PC-3 (cell line): Measurements from ENCODE around the gene B4GALNT4. TPM values are rescaled to one million over a fixed set of nuclear protein-coding genes. Genes with fewer than 3 reads are reported as not detected.
"Not testable (repeated sequence)": the region's sequence is repeated elsewhere in the genome, so short reads cannot be mapped to it uniquely, and the experiment has no call there.

ENCODE experiments used
- ATAC-seq: fragments of 200-7000 bp; cut with Tn5 transposase; 2 replicates; pipeline ENCODE4 v1.9.1; 2020; ENCODE audit warnings: mild to moderate bottlenecking, moderate library complexity
- BruUV-seq: library from RNA; stranded (reverse); fragments of 400-500 nt; replicated peaks from 2 replicates; lab custom pipeline; 2021; lab: Mats Ljungman, UMichigan
- CTCF ChIA-PET: fragments of 300-600 bp; sonication (Branson Sonifier 250); formaldehyde crosslinking; loops from one replicate; lab custom pipeline; 2022; ENCODE audit warnings: antibody characterized with exemption; lab: Charles Lee
- POLR2A ChIA-PET: fragments of 300-600 bp; sonication (Branson Sonifier 250); formaldehyde crosslinking; loops from one replicate; lab custom pipeline; 2022; ENCODE audit warnings: antibody characterized with exemption; ENCODE audit not compliant: unreplicated experiment; lab: Charles Lee
- DNase-seq: peaks from one replicate; pipeline ENCODE4 v3.0.0-alpha.2; 2015
- H2AFZ ChIP-seq: fragments of 300-600 bp; sonication (generic); 2 replicates; pipeline ENCODE4 v1.6.0; 2016; ENCODE audit warnings: antibody characterized with exemption, low read length
- H3F3A ChIP-seq: fragments of 300-600 bp; sonication (generic); one replicate; pipeline ENCODE4 v1.6.0; 2017; ENCODE audit warnings: antibody characterized with exemption, low read length, control low read depth, mild to moderate bottlenecking; ENCODE audit not compliant: unreplicated experiment
- H3K27ac ChIP-seq: fragments of 300-600 bp; sonication (generic); 2 replicates; pipeline ENCODE4 v1.5.1; 2016; ENCODE audit warnings: mild to moderate bottlenecking, low read length
- H3K27me3 ChIP-seq: fragments of 300-600 bp; sonication (generic); 2 replicates; pipeline ENCODE4 v1.6.1; 2016; ENCODE audit warnings: low read length, mixed read lengths
- H3K36me3 ChIP-seq: fragments of 300-600 bp; sonication (generic); 2 replicates; pipeline ENCODE4 v1.6.1; 2016; ENCODE audit warnings: low read depth, mixed run types, low read length, mixed read lengths
- H3K4me1 ChIP-seq: fragments of 300-600 bp; sonication (generic); 2 replicates; pipeline ENCODE4 v1.5.1; 2016; ENCODE audit warnings: low read length; ENCODE audit not compliant: insufficient read depth
- H3K4me2 ChIP-seq: fragments of 300-600 bp; sonication (generic); 2 replicates; pipeline ENCODE4 v1.6.0; 2016; ENCODE audit warnings: low read length
- H3K4me3 ChIP-seq: fragments of 300-600 bp; sonication (generic); 2 replicates; pipeline ENCODE4 v1.5.1; 2016; ENCODE audit warnings: mild to moderate bottlenecking, low read length, mixed read lengths
- H3K79me2 ChIP-seq: fragments of 300-600 bp; sonication (generic); 2 replicates; pipeline ENCODE4 v1.6.1; 2017; ENCODE audit warnings: low read length, mixed read lengths
- H3K9ac ChIP-seq: fragments of 300-600 bp; sonication (generic); 2 replicates; pipeline ENCODE4 v1.6.0; 2016; ENCODE audit warnings: mild to moderate bottlenecking, low read length
- H3K9me2 ChIP-seq: fragments of 300-600 bp; sonication (generic); replicated peaks from 2 replicates; pipeline ENCODE4 v1.6.1; 2016; ENCODE audit warnings: mixed run types, low read length, mixed read lengths
- H3K9me3 ChIP-seq: fragments of 300-600 bp; sonication (generic); 2 replicates; pipeline ENCODE4 v1.6.1; 2016; ENCODE audit warnings: low read length, mixed read lengths
- H4K20me1 ChIP-seq: fragments of 300-600 bp; sonication (generic); 2 replicates; pipeline ENCODE4 v1.6.1; 2016; ENCODE audit warnings: low read length, mixed read lengths
- EZH2 ChIP-seq: fragments of 300-600 bp; sonication (generic); IDR thresholded peaks from one replicate; pipeline ENCODE4 v1.6.1; 2017; ENCODE audit warnings: antibody characterized with exemption, mild to moderate bottlenecking, low read length; ENCODE audit not compliant: unreplicated experiment
- EZH2phosphoT487 ChIP-seq: fragments of 300-600 bp; sonication (generic); IDR thresholded peaks from 2 replicates; pipeline ENCODE4 v1.6.1; 2018; ENCODE audit warnings: mild to moderate bottlenecking, antibody characterized with exemption, low read length, borderline replicate concordance
- intact Hi-C: fragments of 100-400 bp; cut with micrococcal nuclease; formaldehyde crosslinking; loops from 2 replicates; pipeline ENCODE4 v1.9.0; 2023
- total RNA-seq: library from RNA; depleted of rRNA; stranded (reverse); fragments of >200 nt; gene quantifications from 2 replicates; pipeline ENCODE4 v1.2.3, GENCODE V29; 2014
- TF ChIP-seq, protein P1 (sequence below): fragments of 300-600 bp; sonication (generic); conservative IDR thresholded peaks from 2 replicates; pipeline ENCODE4 v1.5.1; 2017; ENCODE audit warnings: antibody characterized with exemption, low read depth, mild to moderate bottlenecking, low read length

B4GALNT4 gene
- total RNA-seq, 1 experiment from 2014 or later, result 52.9 TPM

DNA sequence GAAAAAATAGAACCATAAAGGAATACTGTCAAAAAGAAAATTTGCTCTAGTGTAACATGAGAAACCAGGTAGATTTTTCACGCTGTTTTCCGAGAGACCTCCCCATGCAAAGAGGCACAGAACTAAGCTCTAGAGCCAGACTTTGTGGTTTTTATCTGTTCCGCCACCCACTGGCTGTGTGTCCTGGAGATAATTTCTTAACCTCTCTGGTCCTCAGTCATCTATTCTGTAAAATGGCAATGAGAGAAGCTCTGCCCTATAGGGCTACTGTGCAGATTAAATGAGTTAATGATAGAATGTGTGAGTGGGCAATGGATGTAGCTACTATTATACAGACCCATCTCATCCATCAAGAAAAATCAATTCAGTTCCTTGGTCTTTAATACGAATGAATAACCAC, 54.9 kb downstream of the B4GALNT4 start:
- ATAC-seq, result no peak
- no peaks in the 10 kb centered on the region for H3K36me3 ChIP-seq
- H3K79me2 ChIP-seq, result no peaks in the 10 kb centered on the region
- POLR2A ChIA-PET, result no interaction called here
- no peaks in the 10 kb centered on the region for H3K9me2 ChIP-seq
- H3K4me3 ChIP-seq, result no peak overlapping the region
- no peak for DNase-seq
- no peak overlapping the region for H3K9ac ChIP-seq
- CTCF ChIA-PET, result no interaction called here
- intact Hi-C loops, result no loop called here
- TF ChIP-seq, protein P1, sequence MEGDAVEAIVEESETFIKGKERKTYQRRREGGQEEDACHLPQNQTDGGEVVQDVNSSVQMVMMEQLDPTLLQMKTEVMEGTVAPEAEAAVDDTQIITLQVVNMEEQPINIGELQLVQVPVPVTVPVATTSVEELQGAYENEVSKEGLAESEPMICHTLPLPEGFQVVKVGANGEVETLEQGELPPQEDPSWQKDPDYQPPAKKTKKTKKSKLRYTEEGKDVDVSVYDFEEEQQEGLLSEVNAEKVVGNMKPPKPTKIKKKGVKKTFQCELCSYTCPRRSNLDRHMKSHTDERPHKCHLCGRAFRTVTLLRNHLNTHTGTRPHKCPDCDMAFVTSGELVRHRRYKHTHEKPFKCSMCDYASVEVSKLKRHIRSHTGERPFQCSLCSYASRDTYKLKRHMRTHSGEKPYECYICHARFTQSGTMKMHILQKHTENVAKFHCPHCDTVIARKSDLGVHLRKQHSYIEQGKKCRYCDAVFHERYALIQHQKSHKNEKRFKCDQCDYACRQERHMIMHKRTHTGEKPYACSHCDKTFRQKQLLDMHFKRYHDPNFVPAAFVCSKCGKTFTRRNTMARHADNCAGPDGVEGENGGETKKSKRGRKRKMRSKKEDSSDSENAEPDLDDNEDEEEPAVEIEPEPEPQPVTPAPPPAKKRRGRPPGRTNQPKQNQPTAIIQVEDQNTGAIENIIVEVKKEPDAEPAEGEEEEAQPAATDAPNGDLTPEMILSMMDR, result no peak
- TF ChIP-seq EZH2, result no peak
- TF ChIP-seq EZH2phosphoT487, result no peak
- H4K20me1 ChIP-seq, result no peaks in the 10 kb centered on the region
- H3F3A ChIP-seq, result no peaks in the 10 kb centered on the region
- H2AFZ ChIP-seq, result no peak overlapping the region
- no peaks in the 10 kb centered on the region for H3K4me1 ChIP-seq
- no peak overlapping the region for H3K4me2 ChIP-seq
- BruUV-seq, result no TSS peak
- H3K27me3 ChIP-seq, result no peaks in the 10 kb centered on the region
- no peak overlapping the region for H3K27ac ChIP-seq
- H3K9me3 ChIP-seq, result no peaks in the 10 kb centered on the region

DNA sequence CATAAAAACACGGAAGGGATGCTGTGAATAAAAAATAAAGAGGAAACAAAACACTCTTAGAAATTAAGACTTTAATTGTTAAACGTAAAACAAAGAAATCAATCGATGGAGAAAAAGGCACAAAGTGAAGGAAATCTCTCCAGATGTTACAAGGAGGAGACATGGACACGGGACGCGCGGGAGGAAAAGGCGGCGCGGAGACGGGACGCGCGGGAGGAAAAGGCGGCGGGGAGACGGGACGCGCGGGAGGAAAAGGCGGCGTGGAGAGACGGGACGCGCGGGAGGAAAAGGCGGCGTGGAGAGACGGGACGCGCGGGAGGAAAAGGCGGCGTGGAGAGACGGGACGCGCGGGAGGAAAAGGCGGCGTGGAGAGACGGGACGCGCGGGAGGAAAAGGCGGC, 55.5 kb downstream of the B4GALNT4 start:
- H3F3A ChIP-seq, H4K20me1 ChIP-seq, CTCF ChIA-PET, H3K79me2 ChIP-seq, H3K36me3 ChIP-seq, H3K4me2 ChIP-seq, H3K9ac ChIP-seq, intact Hi-C loops, H2AFZ ChIP-seq, POLR2A ChIA-PET, H3K4me1 ChIP-seq, H3K27me3 ChIP-seq, H3K27ac ChIP-seq, H3K4me3 ChIP-seq, H3K9me3 ChIP-seq, ATAC-seq, H3K9me2 ChIP-seq, DNase-seq, BruUV-seq: not testable (repeated sequence)

DNA sequence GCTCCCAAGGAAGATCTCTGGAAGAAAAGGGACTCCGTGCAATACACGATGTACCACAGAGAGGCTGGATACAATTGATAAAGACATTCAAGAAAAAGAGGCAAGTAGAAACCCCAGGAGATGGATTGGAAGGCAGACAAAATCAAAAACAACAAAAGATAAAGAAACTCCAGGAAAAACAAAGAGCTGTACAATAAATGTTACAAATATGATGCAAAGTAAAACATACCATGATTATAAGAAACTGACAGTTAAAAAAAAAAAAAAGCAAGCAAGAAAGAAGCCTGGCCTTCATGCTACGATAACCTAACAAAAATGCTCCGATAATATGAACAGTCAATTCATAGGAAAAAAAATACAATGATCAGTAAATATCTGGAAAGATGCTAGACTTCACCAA, 56.0 kb downstream of the B4GALNT4 start:
- H3K9me3 ChIP-seq, result no peaks in the 10 kb centered on the region
- H4K20me1 ChIP-seq, result no peaks in the 10 kb centered on the region
- intact Hi-C loops, result no loop called here
- no peak overlapping the region for H3K9ac ChIP-seq
- H3K4me3 ChIP-seq, result no peak overlapping the region
- H3K27ac ChIP-seq, result no peak overlapping the region
- ChIA-PET POLR2A (no interaction called here), CTCF (no interaction called here)
- DNase-seq, result no peak
- ATAC-seq, result no peak
- no peaks in the 10 kb centered on the region for H3K79me2 ChIP-seq
- H2AFZ ChIP-seq, result no peak overlapping the region
- TF ChIP-seq EZH2phosphoT487 (no peak), EZH2 (no peak)
- TF ChIP-seq, protein P1, result no peak
- no peaks in the 10 kb centered on the region for H3K9me2 ChIP-seq
- no TSS peak for BruUV-seq
- H3K4me1 ChIP-seq, result no peaks in the 10 kb centered on the region
- H3K27me3 ChIP-seq, result no peaks in the 10 kb centered on the region
- H3F3A ChIP-seq, result no peaks in the 10 kb centered on the region
- no peak overlapping the region for H3K4me2 ChIP-seq
- H3K36me3 ChIP-seq, result no peaks in the 10 kb centered on the region
